OCI-LY1 (cell line): Measurements from ENCODE around the gene SLC1A3.

Source experiments
- EZH2 ChIP-seq: fragments of 200-600 bp; sonication (generic), shearing (Covaris generic); IDR thresholded peaks from 2 replicates; pipeline ENCODE4 v1.8.0; 2017; ENCODE audit warnings: borderline replicate concordance, mixed run types, mild to moderate bottlenecking, antibody characterized with exemption, low read length, moderate library complexity, mixed read lengths
- TF ChIP-seq, protein P1 (sequence below): fragments of 200-600 bp; sonication (generic), shearing (Covaris generic); IDR thresholded peaks from 2 replicates; pipeline ENCODE4 v1.5.1; 2017; ENCODE audit warnings: mild to moderate bottlenecking, antibody characterized with exemption, low read length, moderate library complexity, mixed read lengths

DNA sequence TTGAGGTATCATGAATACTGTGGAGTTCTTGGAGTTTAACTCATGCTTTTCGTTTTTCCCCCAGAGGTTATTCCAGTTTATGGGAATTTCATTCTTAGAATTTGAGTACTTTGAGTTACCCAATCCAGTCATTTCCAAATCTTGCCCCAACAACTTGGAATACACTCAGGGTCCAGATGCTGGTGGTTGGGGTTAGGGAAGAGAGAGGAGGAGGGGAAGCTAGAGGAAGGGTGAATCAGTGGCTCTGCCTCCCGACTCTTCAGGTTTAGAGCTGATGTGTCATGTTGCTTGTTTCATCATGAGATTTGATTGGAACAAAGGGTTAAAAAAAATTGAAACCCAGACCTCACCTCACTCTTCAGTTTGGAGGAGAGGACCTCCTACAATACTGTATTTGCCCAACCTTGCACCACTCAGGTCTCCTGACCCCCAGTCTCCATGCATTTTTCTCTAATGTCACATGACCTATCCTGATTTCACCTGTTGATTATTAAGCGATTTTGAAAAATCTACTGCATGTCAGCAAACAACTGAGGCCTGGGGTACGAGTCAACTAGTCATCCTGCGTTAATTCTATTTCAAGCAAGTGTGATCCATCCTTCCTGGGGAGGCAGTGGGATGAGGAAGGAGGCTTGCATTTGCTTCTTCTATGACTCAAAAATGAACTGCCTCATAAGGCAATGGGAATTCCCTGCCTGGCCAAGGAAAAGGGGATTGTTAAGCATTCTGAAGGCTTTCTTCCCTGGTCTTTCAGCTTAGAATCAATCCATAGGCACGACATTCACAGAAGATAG is 6.2 kb upstream of the SLC1A3 start:
- no peak for TF ChIP-seq EZH2
- TF ChIP-seq, protein P1, sequence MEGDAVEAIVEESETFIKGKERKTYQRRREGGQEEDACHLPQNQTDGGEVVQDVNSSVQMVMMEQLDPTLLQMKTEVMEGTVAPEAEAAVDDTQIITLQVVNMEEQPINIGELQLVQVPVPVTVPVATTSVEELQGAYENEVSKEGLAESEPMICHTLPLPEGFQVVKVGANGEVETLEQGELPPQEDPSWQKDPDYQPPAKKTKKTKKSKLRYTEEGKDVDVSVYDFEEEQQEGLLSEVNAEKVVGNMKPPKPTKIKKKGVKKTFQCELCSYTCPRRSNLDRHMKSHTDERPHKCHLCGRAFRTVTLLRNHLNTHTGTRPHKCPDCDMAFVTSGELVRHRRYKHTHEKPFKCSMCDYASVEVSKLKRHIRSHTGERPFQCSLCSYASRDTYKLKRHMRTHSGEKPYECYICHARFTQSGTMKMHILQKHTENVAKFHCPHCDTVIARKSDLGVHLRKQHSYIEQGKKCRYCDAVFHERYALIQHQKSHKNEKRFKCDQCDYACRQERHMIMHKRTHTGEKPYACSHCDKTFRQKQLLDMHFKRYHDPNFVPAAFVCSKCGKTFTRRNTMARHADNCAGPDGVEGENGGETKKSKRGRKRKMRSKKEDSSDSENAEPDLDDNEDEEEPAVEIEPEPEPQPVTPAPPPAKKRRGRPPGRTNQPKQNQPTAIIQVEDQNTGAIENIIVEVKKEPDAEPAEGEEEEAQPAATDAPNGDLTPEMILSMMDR = no peak
